ENCODE data around the gene GLI3.

DNA sequence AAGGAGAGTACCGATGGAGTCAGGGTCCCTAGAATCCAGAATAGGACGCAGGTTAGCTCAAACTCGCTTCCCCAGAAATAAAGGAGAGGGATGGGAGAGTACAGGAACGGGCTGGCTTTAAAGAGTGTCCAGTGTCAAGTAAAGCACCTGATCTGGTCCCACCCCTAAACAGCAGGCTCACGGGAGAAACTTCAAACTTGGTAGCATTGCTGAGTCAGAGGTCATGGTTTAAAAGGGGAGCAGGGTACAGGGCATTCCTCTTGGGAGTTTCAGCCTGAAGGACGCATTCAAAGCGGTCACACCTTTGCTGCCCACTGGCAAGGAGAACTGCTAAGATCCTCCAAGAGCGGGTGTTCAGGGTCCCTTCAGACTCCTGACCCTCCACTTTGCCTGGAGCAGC, 140.7 kb downstream of the GLI3 start:
- TF ChIP-seq YY1 (IDR thresholded peaks at IDR 0.05; ENCODE audit: insufficient read depth, insufficient read length) = no peak
- no peak for TF ChIP-seq SUZ12 (IDR thresholded peaks at IDR 0.05; ENCODE audit: extremely low read depth, insufficient read depth, insufficient read length)
